H1 (cell line): ENCODE results near the gene ANXA1. TPM values are rescaled to one million over a fixed set of nuclear protein-coding genes. Genes with fewer than 3 reads are reported as not detected.

Experiments
- BACH1 ChIP-seq: IDR thresholded peaks from 2 replicates; pipeline ENCODE4 v1.6.1; 2012; ENCODE audit warnings: low read length, improper control_type of control experiment
- CHD7 ChIP-seq: fragments of 300-600 bp; sonication (generic); IDR thresholded peaks from 2 replicates; pipeline ENCODE4 v1.7.1; 2012; ENCODE audit warnings: low read length, moderate library complexity, mild to moderate bottlenecking, inconsistent platforms; ENCODE audit not compliant: insufficient replicate concordance
- EZH2 ChIP-seq: fragments of 200-600 bp; sonication (generic); IDR thresholded peaks from 2 replicates; pipeline ENCODE4 v1.7.1; 2012; ENCODE audit warnings: low read depth, mild to moderate bottlenecking, moderate library complexity, low read length, inconsistent platforms; ENCODE audit not compliant: severe bottlenecking
- GABPA ChIP-seq: IDR thresholded peaks from 2 replicates; pipeline ENCODE4 v1.6.1; 2011; ENCODE audit warnings: mild to moderate bottlenecking, low read length, moderate library complexity, borderline replicate concordance; ENCODE audit not compliant: insufficient read depth
- GTF2F1 ChIP-seq: IDR thresholded peaks from 2 replicates; pipeline ENCODE4 v1.6.1; 2012; ENCODE audit warnings: low read depth, low read length, improper control_type of control experiment, borderline replicate concordance
- HDAC2 ChIP-seq, 2 experiments: fragments of 300-600 bp in 1 of 2; sonication (generic) in 1 of 2; IDR thresholded peaks; 2 replicates each; pipeline ENCODE4 v1.6.1; 2011 to 2012; ENCODE audit warnings: low read depth in 2 of 2, low read length in 2 of 2, mild to moderate bottlenecking in 2 of 2, moderate library complexity in 2 of 2, borderline replicate concordance in 1 of 2, inconsistent platforms in 1 of 2
- POLR2AphosphoS5 ChIP-seq: IDR thresholded peaks from 2 replicates; pipeline ENCODE4 v1.6.1; 2011; ENCODE audit warnings: low read depth, low read length
- SIN3A ChIP-seq, 2 experiments: IDR thresholded peaks in 1 of 2; conservative IDR thresholded peaks in 1 of 2; 2 replicates each; pipeline ENCODE4 v1.6.1; 2011 to 2012; ENCODE audit warnings: low read length in 2 of 2, improper control_type of control experiment in 1 of 2, low read depth in 1 of 2, mild to moderate bottlenecking in 1 of 2
- USF2 ChIP-seq: IDR thresholded peaks from 2 replicates; pipeline ENCODE4 v1.6.1; 2011; ENCODE audit warnings: low read length, improper control_type of control experiment
- polyA plus RNA-seq, 7 experiments: library from polyadenylated mRNA; depleted of rRNA in 3 of 7; stranded (reverse) in 5 of 7; unstranded in 2 of 7; fragments of >200 nt in 5 of 7; fragments of 200-250 nt in 2 of 7; gene quantifications; 1 replicate in 5 of 7; 2 replicates in 1 of 7; 4 replicates in 1 of 7; pipeline versions ENCODE4 v1.2.1 to v1.2.3, GENCODE V29; 2011 to 2013; ENCODE audit warnings: missing spikeins in 2 of 7, mixed read lengths in 2 of 7
- total RNA-seq: library from RNA; stranded (reverse); fragmentation: NEBNext Ultra II Directional; extraction: Animal tissue kit (Norgen Biotek cat#: 25700); gene quantifications from 2 replicates; pipeline ENCODE4 v1.2.1, GENCODE V29; 2021

ANXA1 gene
- total and polyA plus RNA-seq, 2 of the 8 experiments (the other 6 are each of a cell fraction or from before 2014, with no cell fraction given) = 0.71 to 5.7 TPM

GRCh38 chr9:73174330-73174980 is 22.8 kb downstream of the ANXA1 start (continued):
- TF ChIP-seq CHD7 (no peak), GTF2F1 (no peak), EZH2 (no peak), USF2 (no peak), SIN3A (conservative IDR thresholded peaks at IDR 0.05 in 1 of 2, IDR thresholded peaks at IDR 0.05 in 1 of 2; ENCODE audit: low read depth in 1 of 2, low read length in 2 of 2) (no peak), POLR2AphosphoS5 (no peak), GABPA (no peak), HDAC2 (IDR thresholded peaks at IDR 0.05; ENCODE audit: borderline replicate concordance in 1 of 2, low read depth in 2 of 2, low read length in 2 of 2) (no peak), BACH1 (no peak)
